ENCODE measurements around the gene PPBP.
"Not testable (repeated sequence)": the region's sequence is repeated elsewhere in the genome, so short reads cannot be mapped to it uniquely, and the experiment has no call there.

PPBP gene

GRCh38 chr4:73991742-73992000 is 3.7 kb upstream of the PPBP start:
- no peak for DNase-seq

- no peak for DNase-seq
Measured at GRCh38 chr4:73990988-73991741, 3.2 kb upstream of the PPBP start.

- DNase-seq: no peak
Measured at GRCh38 chr4:73989928-73990327, 1.9 kb upstream of the PPBP start.

- no peak for DNase-seq
Measured at GRCh38 chr4:73989031-73989430, 1.0 kb upstream of the PPBP start.

GRCh38 chr4:73985528-73985852 is 2.5 kb downstream of the PPBP start:
- no peak for DNase-seq

- no peak for DNase-seq
Measured at GRCh38 chr4:73984736-73985527, 3.1 kb downstream of the PPBP start.

- not testable (repeated sequence) for DNase-seq
Measured at GRCh38 chr4:73981175-73981574, 6.8 kb downstream of the PPBP start.

GRCh38 chr4:73979407-73979957 is 8.5 kb downstream of the PPBP start:
- DNase-seq: no peak

GRCh38 chr4:73978886-73979285 is 9.1 kb downstream of the PPBP start:
- DNase-seq: no peak

- DNase-seq: no peak
Measured at GRCh38 chr4:73976716-73977115, 11.3 kb downstream of the PPBP start.

GRCh38 chr4:73976217-73976616 is 11.8 kb downstream of the PPBP start:
- DNase-seq: no peak

- DNase-seq: no peak
Measured at GRCh38 chr4:73974352-73974751, 13.6 kb downstream of the PPBP start.

- DNase-seq: no peak
Measured at GRCh38 chr4:73970945-73971344, 17.0 kb downstream of the PPBP start.

GRCh38 chr4:73970011-73970410 is 18.0 kb downstream of the PPBP start:
- DNase-seq: no peak

GRCh38 chr4:73967866-73968265 is 20.1 kb downstream of the PPBP start:
- DNase-seq: no peak

GRCh38 chr4:73964862-73965611 is 23.0 kb downstream of the PPBP start:
- no peak for DNase-seq

GRCh38 chr4:73962724-73963123 is 25.3 kb downstream of the PPBP start:
- no peak for DNase-seq

GRCh38 chr4:73959041-73959440 is 28.9 kb downstream of the PPBP start:
- not testable (repeated sequence) for DNase-seq

GRCh38 chr4:73952352-73952751 is 35.6 kb downstream of the PPBP start:
- DNase-seq: no peak

GRCh38 chr4:73950376-73950920 is 37.5 kb downstream of the PPBP start:
- DNase-seq: not testable (repeated sequence)

GRCh38 chr4:73948990-73949706 is 38.8 kb downstream of the PPBP start:
- DNase-seq: no peak

GRCh38 chr4:73948291-73948690 is 39.7 kb downstream of the PPBP start:
- no peak for DNase-seq
